Body of pancreas (tissue), 4 donors: Measurements from ENCODE around the gene GIT2. TPM values are rescaled to one million over a fixed set of nuclear protein-coding genes. Genes with fewer than 3 reads are reported as not detected.
A peak's percentile ranks its signal among the peaks of the same experiment; 100 is the strongest.

Experiments
- ATAC-seq: fragments of 150-250 bp; one replicate; pipeline ENCODE4 v1.9.1; 2016
- DNase-seq, 4 donors: peaks; one replicate each; pipeline ENCODE4 v3.0.0-alpha.2; 2019
- H3K27ac ChIP-seq, 4 donors: fragments of 200-600 bp; sonication (generic); 1 replicate in 3 of 4; 2 replicates in 1 of 4; pipeline versions ENCODE4 v1.5.1 to v1.6.1; 2016 to 2019; ENCODE audit warnings: mild to moderate bottlenecking in 1 of 4, mixed read lengths in 1 of 4, moderate library complexity in 1 of 4
- H3K27me3 ChIP-seq, 2 donors: fragments of 200-600 bp; sonication (generic); one replicate each; pipeline ENCODE4 v1.6.0; 2016; ENCODE audit warnings: mild to moderate bottlenecking in 1 of 2
- H3K36me3 ChIP-seq, 2 donors: fragments of 200-600 bp; sonication (generic); replicated peaks in 1 of 2; 2 replicates each; pipeline ENCODE4 v1.5.1; 2016; ENCODE audit warnings: low read depth in 2 of 2; ENCODE audit not compliant: insufficient read depth in 1 of 2
- H3K4me1 ChIP-seq: fragments of 200-600 bp; sonication (generic); one replicate; pipeline ENCODE4 v1.6.0; 2016
- H3K4me3 ChIP-seq, 2 donors: fragments of 200-600 bp; sonication (generic); 1 replicate in 1 of 2; 2 replicates in 1 of 2; pipeline ENCODE4 v1.5.1; 2016 to 2019
- H3K9me3 ChIP-seq, 3 donors: fragments of 200-600 bp; sonication (generic); 1 replicate in 2 of 3; 2 replicates in 1 of 3; pipeline ENCODE4 v1.5.1; 2016
- POLR2A ChIP-seq, 3 donors: fragments of 450-650 bp; IDR thresholded peaks; one replicate each; pipeline ENCODE4 v1.6.1; 2016; ENCODE audit warnings: antibody characterized with exemption in 3 of 3, mild to moderate bottlenecking in 2 of 3
- WGBS, 2 donors: methylation state at CpG; one replicate each; pipeline ENCODE4 v1.1.5; 2017; 5-methylcytosine and 5-hydroxymethylcytosine counted together
- intact Hi-C: fragments of 100-400 bp; cut with DNase I; formaldehyde crosslinking; loops from one replicate; pipeline ENCODE4 v1.15.1; 2023
- total RNA-seq, 2 donors: library from RNA; depleted of rRNA; stranded (reverse); fragments of >200 nt; gene quantifications; one replicate each; pipeline ENCODE4 v1.1.0, GENCODE V29; 2016
- TF ChIP-seq, protein P1 (sequence below), 7 experiments: fragments of 450-650 bp in 4 of 7; fragments of 200-600 bp in 3 of 7; sonication (generic) in 3 of 7; IDR thresholded peaks; one replicate each; pipeline ENCODE4 v1.5.1; 2016 to 2019; ENCODE audit warnings: antibody characterized with exemption in 7 of 7

The GIT2 gene
- total RNA-seq, 2 donors from 2014 or later: 44.4 to 50.1 TPM

DNA sequence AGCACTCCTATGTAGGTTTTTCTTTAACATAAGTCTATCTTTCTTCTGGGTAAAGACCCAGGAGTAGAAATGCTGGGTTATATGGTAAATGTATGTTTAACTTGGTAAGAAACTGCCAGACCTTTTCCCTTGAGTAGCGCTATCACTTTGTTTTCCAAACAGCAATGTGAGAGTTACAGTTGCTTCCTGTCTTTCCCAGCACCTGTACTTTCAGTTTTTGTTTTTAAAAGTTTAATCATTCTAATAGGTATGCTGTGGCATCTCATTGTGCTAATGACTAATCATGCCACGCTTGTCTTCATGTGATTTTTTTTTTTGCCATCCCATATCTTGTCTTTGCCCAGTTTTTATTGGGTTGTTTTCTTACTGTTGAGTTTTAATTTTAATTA, 28.1 kb downstream of the GIT2 start:
- H3K4me3 ChIP-seq: no peak overlapping the region
- ATAC-seq: no peak
- H3K9me3 ChIP-seq: no peaks in the 10 kb centered on the region
- H3K27ac ChIP-seq: no peak overlapping the region
- 91 to 98% methylated on average over 2 of the region's 2 CpGs for WGBS, 2 donors
- H3K36me3 ChIP-seq: peaks cover 0 to 12% of the 10 kb centered on the region in 2 donors
- intact Hi-C loops: no loop called here
- H3K27me3 ChIP-seq: no peaks in the 10 kb centered on the region
- no peak for TF ChIP-seq POLR2A (IDR thresholded peaks at IDR 0.05)
- TF ChIP-seq, protein P1, sequence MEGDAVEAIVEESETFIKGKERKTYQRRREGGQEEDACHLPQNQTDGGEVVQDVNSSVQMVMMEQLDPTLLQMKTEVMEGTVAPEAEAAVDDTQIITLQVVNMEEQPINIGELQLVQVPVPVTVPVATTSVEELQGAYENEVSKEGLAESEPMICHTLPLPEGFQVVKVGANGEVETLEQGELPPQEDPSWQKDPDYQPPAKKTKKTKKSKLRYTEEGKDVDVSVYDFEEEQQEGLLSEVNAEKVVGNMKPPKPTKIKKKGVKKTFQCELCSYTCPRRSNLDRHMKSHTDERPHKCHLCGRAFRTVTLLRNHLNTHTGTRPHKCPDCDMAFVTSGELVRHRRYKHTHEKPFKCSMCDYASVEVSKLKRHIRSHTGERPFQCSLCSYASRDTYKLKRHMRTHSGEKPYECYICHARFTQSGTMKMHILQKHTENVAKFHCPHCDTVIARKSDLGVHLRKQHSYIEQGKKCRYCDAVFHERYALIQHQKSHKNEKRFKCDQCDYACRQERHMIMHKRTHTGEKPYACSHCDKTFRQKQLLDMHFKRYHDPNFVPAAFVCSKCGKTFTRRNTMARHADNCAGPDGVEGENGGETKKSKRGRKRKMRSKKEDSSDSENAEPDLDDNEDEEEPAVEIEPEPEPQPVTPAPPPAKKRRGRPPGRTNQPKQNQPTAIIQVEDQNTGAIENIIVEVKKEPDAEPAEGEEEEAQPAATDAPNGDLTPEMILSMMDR (IDR thresholded peaks at IDR 0.05): no peak
- no peaks in the 10 kb centered on the region for H3K4me1 ChIP-seq
- DNase-seq: no peak

- Histone ChIP-seq H3K36me3 (peaks cover 0 to 12% of the 10 kb centered on the region in 2 donors), H3K4me1 (no peaks in the 10 kb centered on the region), H3K27ac (no peak overlapping the region), H3K4me3 (no peak overlapping the region), H3K27me3 (no peaks in the 10 kb centered on the region), H3K9me3 (no peaks in the 10 kb centered on the region)
- TF ChIP-seq POLR2A (IDR thresholded peaks at IDR 0.05): no peak
- TF ChIP-seq, protein P1 (IDR thresholded peaks at IDR 0.05): no peak
- no peak for DNase-seq
- no peak for ATAC-seq
- intact Hi-C loops: no loop called here
- 72 to 94% methylated on average over 7 to 8 of the region's 8 CpGs for WGBS, 2 donors
These were observed 28.7 kb downstream of the GIT2 start for GRCh38 chr12:109967383-109968031.

DNA sequence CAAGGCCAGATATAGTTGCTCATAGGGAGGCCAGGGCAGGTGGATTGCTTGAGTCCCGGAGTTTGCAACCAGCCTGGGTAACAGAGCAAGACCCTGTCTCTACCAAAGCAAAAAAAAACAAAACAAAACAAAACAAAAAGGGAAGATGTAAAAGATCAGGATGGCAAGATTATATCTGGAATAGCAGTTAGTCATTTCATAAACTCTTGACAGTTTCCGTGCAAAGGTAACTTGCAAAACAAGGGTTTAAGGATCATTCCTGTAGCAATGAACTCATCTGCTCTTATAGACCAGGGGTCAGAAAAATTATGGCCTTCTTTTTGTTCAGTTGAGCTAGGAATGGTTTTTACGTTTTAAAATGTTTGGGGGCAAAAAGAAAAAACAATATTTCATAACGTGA, 29.6 kb downstream of the GIT2 start:
- Histone ChIP-seq H3K27me3 (no peaks in the 10 kb centered on the region), H3K4me3 (no peak overlapping the region), H3K27ac (no peak overlapping the region), H3K4me1 (no peaks in the 10 kb centered on the region), H3K36me3 (peaks cover 0 to 13% of the 10 kb centered on the region in 2 donors), H3K9me3 (no peaks in the 10 kb centered on the region)
- TF ChIP-seq POLR2A (IDR thresholded peaks at IDR 0.05): no peak
- 90 to 91% methylated on average over 4 of the region's 4 CpGs for WGBS, 2 donors
- ATAC-seq (no peak), DNase-seq (no peak)
- intact Hi-C loops: no loop called here

DNA sequence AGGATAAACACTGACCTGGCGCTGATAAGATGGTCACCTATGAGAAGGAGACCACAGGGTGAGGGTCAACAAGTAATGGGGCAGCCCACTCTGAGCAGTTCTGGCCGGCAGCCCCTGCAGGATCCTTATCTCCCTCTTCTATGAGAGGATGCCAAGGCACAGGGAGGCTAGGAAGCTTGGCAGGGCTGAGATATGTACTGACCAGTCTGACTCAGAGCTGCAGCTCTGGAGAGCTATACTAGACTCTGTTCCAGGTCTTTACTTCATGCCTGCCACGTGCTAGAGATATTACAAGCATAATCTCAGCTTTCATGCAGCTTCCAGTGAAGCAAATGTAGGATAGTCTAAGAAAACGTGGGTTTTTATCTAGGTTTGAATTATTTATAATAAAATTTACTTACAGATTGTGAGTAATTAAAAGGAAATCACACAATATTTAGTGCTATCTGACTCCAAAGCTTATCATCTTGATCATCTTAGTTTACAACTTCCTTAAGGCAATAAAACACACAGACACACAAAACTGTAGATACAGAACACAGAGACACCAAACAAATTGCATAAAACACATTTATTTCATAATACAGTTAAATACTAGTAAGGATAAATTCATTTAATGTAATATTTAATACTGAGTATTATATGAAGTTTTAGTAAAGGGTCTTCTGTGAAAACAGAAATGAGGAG, 32.3 kb downstream of the GIT2 start:
- intact Hi-C loops: no loop called here
- Histone ChIP-seq H3K9me3 (no peaks in the 10 kb centered on the region), H3K27ac (peak overlapping the region in 1 of 4 donors; percentile 33), H3K4me3 (no peak overlapping the region), H3K4me1 (no peaks in the 10 kb centered on the region), H3K36me3 (peaks cover 0 to 12% of the 10 kb centered on the region in 2 donors), H3K27me3 (no peaks in the 10 kb centered on the region)
- DNase-seq: peak in 3 of 4 donors; percentile 26 to 57 (median 31)
- no peak for TF ChIP-seq POLR2A (IDR thresholded peaks at IDR 0.05)
- TF ChIP-seq, protein P1 (IDR thresholded peaks at IDR 0.05): no peak
- WGBS, 2 donors: 52 to 59% methylated on average over 4 of the region's 4 CpGs
- peak; percentile 80 for ATAC-seq

DNA sequence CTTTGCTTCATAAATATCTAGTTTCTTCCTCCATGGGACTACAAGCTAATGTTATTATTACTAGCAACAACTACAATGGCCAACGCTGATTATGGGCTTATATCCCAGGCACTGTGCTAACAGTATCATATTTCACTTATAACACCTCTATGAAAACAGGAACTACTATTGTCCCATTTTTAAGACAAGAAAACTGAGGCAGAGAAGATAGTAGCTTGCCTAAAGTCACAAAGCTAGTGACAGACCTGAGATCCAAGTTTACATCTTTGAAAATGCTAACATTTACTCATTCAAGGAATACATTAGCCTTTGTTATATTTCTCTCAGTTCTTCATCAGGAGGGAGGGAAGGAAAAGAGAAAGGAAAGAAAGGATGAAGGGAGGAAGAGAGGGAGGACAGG, 32.8 kb downstream of the GIT2 start:
- WGBS, 2 donors: 72 to 85% methylated on average over 1 of the region's 1 CpG
- no peak for DNase-seq
- no peak for TF ChIP-seq POLR2A (IDR thresholded peaks at IDR 0.05)
- TF ChIP-seq, protein P1 (IDR thresholded peaks at IDR 0.05): no peak
- Histone ChIP-seq H3K36me3 (peaks cover 0 to 16% of the 10 kb centered on the region in 2 donors), H3K4me3 (no peak overlapping the region), H3K27me3 (no peaks in the 10 kb centered on the region), H3K4me1 (no peaks in the 10 kb centered on the region), H3K9me3 (no peaks in the 10 kb centered on the region), H3K27ac (peak overlapping the region in 1 of 4 donors; percentile 33)
- intact Hi-C loops: no loop called here
- no peak for ATAC-seq
